ENCODE measurements around the gene NFIA. TPM values are rescaled to one million over a fixed set of nuclear protein-coding genes. Genes with fewer than 3 reads are reported as not detected.

The NFIA gene
- total and polyA plus RNA-seq, 2 of the 13 experiments (the other 11 are each of a cell fraction or from before 2014, with no cell fraction given), result 14.7 to 28.5 TPM

- no peak for ATAC-seq
- intact Hi-C loops (cut with micrococcal nuclease; ENCODE audit: unreplicated experiment), result no loop called here
Measured at GRCh38 chr1:61352845-61353435, 270.6 kb downstream of the NFIA start.

More at GRCh38 chr1:61352845-61353435, 270.6 kb downstream of the NFIA start:
- in situ Hi-C loops (cut with HindIII; ENCODE audit: extremely low pct_ligation_motif_present, low pct_unique_long_range_greater_than_20kb), result no loop called here
- no peaks in the 10 kb centered on the region for H4K20me1 ChIP-seq (ENCODE audit: insufficient read depth, low read length)
- peaks cover 16 to 72% of the 10 kb centered on the region in 2 experiments for H3K36me3 ChIP-seq (replicated peaks in 1 of 2; ENCODE audit: control insufficient read depth in 1 of 2, insufficient read depth in 2 of 2, low read length in 2 of 2)
- ChIA-PET POLR2A (no interaction called here), CTCF (ENCODE audit: low intra/inter-chr PET ratio, low total read pairs) (no interaction called here)
- FAIRE-seq, result no peak
- H3K27me3 ChIP-seq (ENCODE audit: control insufficient read depth in 1 of 2, insufficient read depth in 2 of 2, low read length in 2 of 2), result no peaks in the 10 kb centered on the region
- no peak overlapping the region for H3K4me3 ChIP-seq (replicated peaks in 1 of 3; ENCODE audit: insufficient read depth in 1 of 3, low read depth in 2 of 3, low read length in 3 of 3)
- no peak for DNase-seq (ENCODE audit: low spot score)
- no peaks in the 10 kb centered on the region for H3K9me3 ChIP-seq (ENCODE audit: low read length)
- H3K9ac ChIP-seq (ENCODE audit: insufficient read depth, low read depth, low read length), result no peak overlapping the region
- no peaks in the 10 kb centered on the region for H3K4me1 ChIP-seq (ENCODE audit: insufficient read depth, low read length)
- WGBS (ENCODE audit: low lambda C conversion rate), result 89% methylated on average over 3 of the region's 3 CpGs
- H3K4me2 ChIP-seq (ENCODE audit: low read depth, low read length), result no peak overlapping the region
- TF ChIP-seq NFYB (CRISPR knock-in tag; IDR thresholded peaks at IDR 0.05) (no peak), SP5 (CRISPR knock-in tag; IDR thresholded peaks at IDR 0.05; ENCODE audit: borderline replicate concordance, low read depth) (no peak), ZNF574 (CRISPR knock-in tag; IDR thresholded peaks at IDR 0.05) (no peak), MBD4 (IDR thresholded peaks at IDR 0.05; ENCODE audit: borderline replicate concordance, low read length) (no peak), MYC (CRISPR knock-in tag; IDR thresholded peaks at IDR 0.05; ENCODE audit: borderline replicate concordance) (no peak), HNRNPK (IDR thresholded peaks at IDR 0.05; ENCODE audit: low read depth, low read length, poor library complexity, severe bottlenecking) (no peak), ZNF619 (CRISPR knock-in tag; IDR thresholded peaks at IDR 0.05) (no peak), MATR3 (CRISPR knock-in tag; IDR thresholded peaks at IDR 0.05) (no peak), FOXO4 (CRISPR knock-in tag; conservative IDR thresholded peaks at IDR 0.05) (no peak), HDAC2 (CRISPR knock-in tag; IDR thresholded peaks at IDR 0.05) (no peak), ZNF431 (CRISPR knock-in tag; IDR thresholded peaks at IDR 0.05; ENCODE audit: borderline replicate concordance, low read depth) (no peak), SIX1 (CRISPR knock-in tag; IDR thresholded peaks at IDR 0.05; ENCODE audit: borderline replicate concordance) (no peak), SETDB1 (CRISPR knock-in tag; IDR thresholded peaks at IDR 0.05; ENCODE audit: borderline replicate concordance) (no peak), CHD2 (IDR thresholded peaks at IDR 0.05; ENCODE audit: low read depth, low read length) (no peak)
- no TSS peak for BruUV-seq (replicated peaks)
- no peak overlapping the region for H3K27ac ChIP-seq (ENCODE audit: extremely low read length, insufficient read depth, low read length)
- no peaks in the 10 kb centered on the region for H3K79me2 ChIP-seq (ENCODE audit: insufficient read depth, low read length)
- no peak overlapping the region for H2AFZ ChIP-seq (ENCODE audit: low read length)
